ENCODE data around the gene CTBS.

Gene CTBS

GRCh38 chr1:84569216-84569615 lies 5.0 kb downstream of the CTBS start:
- Histone ChIP-seq H3K9me2 (replicated peaks; ENCODE audit: insufficient read depth, low read length) (no peaks in the 10 kb centered on the region), H3K36me3 (replicated peaks; ENCODE audit: insufficient read depth, low read length) (no peaks in the 10 kb centered on the region), H3K27me3 (replicated peaks; ENCODE audit: insufficient read depth, low read length) (no peaks in the 10 kb centered on the region), H3K4me2 (ENCODE audit: low read depth, low read length) (no peak overlapping the region), H3K27ac (ENCODE audit: low read length) (no peak overlapping the region), H4K20me1 (ENCODE audit: insufficient read depth, low read length) (no peaks in the 10 kb centered on the region), H3K4me1 (ENCODE audit: low read length) (no peaks in the 10 kb centered on the region), H3K79me2 (ENCODE audit: low read length) (no peaks in the 10 kb centered on the region), H3F3A (ENCODE audit: insufficient read depth, low read length) (peaks cover 6% of the 10 kb centered on the region), H3K9me3 (replicated peaks; ENCODE audit: insufficient read depth, low read length) (no peaks in the 10 kb centered on the region), H3K9ac (ENCODE audit: low read length) (no peak overlapping the region), H2AFZ (ENCODE audit: low read length) (no peak overlapping the region), H3K4me3 (ENCODE audit: low read length) (no peak overlapping the region)
- no peak for TF ChIP-seq CTCF (IDR thresholded peaks at IDR 0.05; ENCODE audit: low read length)
- TF ChIP-seq EZH2phosphoT487 (IDR thresholded peaks at IDR 0.05; ENCODE audit: low read length) = no peak
- TF ChIP-seq EZH2 (optimal IDR thresholded peaks at IDR 0.05; ENCODE audit: low read depth, low read length) = no peak
- no peak for DNase-seq

GRCh38 chr1:84550826-84551225 lies 23.4 kb downstream of the CTBS start:
- Histone ChIP-seq H3K27me3 (replicated peaks; ENCODE audit: insufficient read depth, low read length) (no peaks in the 10 kb centered on the region), H3K4me1 (ENCODE audit: low read length) (no peaks in the 10 kb centered on the region), H3K79me2 (ENCODE audit: low read length) (no peaks in the 10 kb centered on the region), H3K4me3 (ENCODE audit: low read length) (no peak overlapping the region), H4K20me1 (ENCODE audit: insufficient read depth, low read length) (no peaks in the 10 kb centered on the region), H2AFZ (ENCODE audit: low read length) (no peak overlapping the region), H3K27ac (ENCODE audit: low read length) (no peak overlapping the region), H3K36me3 (replicated peaks; ENCODE audit: insufficient read depth, low read length) (no peaks in the 10 kb centered on the region), H3K9ac (ENCODE audit: low read length) (no peak overlapping the region), H3K9me3 (replicated peaks; ENCODE audit: insufficient read depth, low read length) (no peaks in the 10 kb centered on the region), H3K9me2 (replicated peaks; ENCODE audit: insufficient read depth, low read length) (no peaks in the 10 kb centered on the region), H3K4me2 (ENCODE audit: low read depth, low read length) (no peak overlapping the region), H3F3A (ENCODE audit: insufficient read depth, low read length) (no peaks in the 10 kb centered on the region)
- TF ChIP-seq EZH2 (optimal IDR thresholded peaks at IDR 0.05; ENCODE audit: low read depth, low read length) (no peak), EZH2phosphoT487 (IDR thresholded peaks at IDR 0.05; ENCODE audit: low read length) (no peak), CTCF (IDR thresholded peaks at IDR 0.05; ENCODE audit: low read length) (no peak)
- DNase-seq = no peak

GRCh38 chr1:84541679-84542078 lies 32.6 kb downstream of the CTBS start:
- no peak overlapping the region for H3K27ac ChIP-seq (ENCODE audit: low read length)
- DNase-seq = no peak
- H3K9me2 ChIP-seq (replicated peaks; ENCODE audit: insufficient read depth, low read length) = no peaks in the 10 kb centered on the region
- no peaks in the 10 kb centered on the region for H3K27me3 ChIP-seq (replicated peaks; ENCODE audit: insufficient read depth, low read length)
- H4K20me1 ChIP-seq (ENCODE audit: insufficient read depth, low read length) = no peaks in the 10 kb centered on the region
- H3F3A ChIP-seq (ENCODE audit: insufficient read depth, low read length) = no peaks in the 10 kb centered on the region
- H3K9ac ChIP-seq (ENCODE audit: low read length) = no peak overlapping the region
- H3K36me3 ChIP-seq (replicated peaks; ENCODE audit: insufficient read depth, low read length) = no peaks in the 10 kb centered on the region
- no peak overlapping the region for H2AFZ ChIP-seq (ENCODE audit: low read length)
- TF ChIP-seq CTCF (IDR thresholded peaks at IDR 0.05; ENCODE audit: low read length) (peak; percentile 27), EZH2 (optimal IDR thresholded peaks at IDR 0.05; ENCODE audit: low read depth, low read length) (no peak)
- H3K79me2 ChIP-seq (ENCODE audit: low read length) = no peaks in the 10 kb centered on the region
- no peak overlapping the region for H3K4me2 ChIP-seq (ENCODE audit: low read depth, low read length)
- H3K9me3 ChIP-seq (replicated peaks; ENCODE audit: insufficient read depth, low read length) = no peaks in the 10 kb centered on the region
- no peak overlapping the region for H3K4me3 ChIP-seq (ENCODE audit: low read length)
- no peaks in the 10 kb centered on the region for H3K4me1 ChIP-seq (ENCODE audit: low read length)

All from MM.1S (cell line).